HS-27A (cell line): ENCODE results near the gene LRCH4.

Experiments
- DNase-seq: peaks from one replicate; pipeline ENCODE4 v3.0.0-alpha.2; 2012; ENCODE audit warnings: low read depth, missing footprints

Gene LRCH4

GRCh38 chr7:100582041-100582579 lies 3.8 kb downstream of the LRCH4 start:
- DNase-seq, result no peak

- DNase-seq, result no peak
Observed at GRCh38 chr7:100580466-100581283, 5.3 kb downstream of the LRCH4 start.

- DNase-seq, result no peak
Observed at GRCh38 chr7:100578246-100579183, 7.4 kb downstream of the LRCH4 start.

- DNase-seq, result no peak
Observed at GRCh38 chr7:100577507-100577906, 8.4 kb downstream of the LRCH4 start.

GRCh38 chr7:100577103-100577502 lies 8.8 kb downstream of the LRCH4 start:
- DNase-seq, result no peak

GRCh38 chr7:100576384-100576993 lies 9.4 kb downstream of the LRCH4 start:
- no peak for DNase-seq

- DNase-seq, result no peak
Observed at GRCh38 chr7:100575746-100576383, 10.1 kb downstream of the LRCH4 start.

GRCh38 chr7:100575206-100575631 lies 10.7 kb downstream of the LRCH4 start:
- DNase-seq, result no peak

GRCh38 chr7:100574362-100575205 lies 11.3 kb downstream of the LRCH4 start:
- DNase-seq, result no peak

- DNase-seq, result no peak
Observed at GRCh38 chr7:100573691-100574361, 12.1 kb downstream of the LRCH4 start, which contains the start of gene SAP25. Gene SAP25, minus strand, starts transcription at chr7:100573900. Its CDS starts 158 bp downstream, at chr7:100573742.

- DNase-seq, result no peak
Observed at GRCh38 chr7:100572949-100573675, 12.8 kb downstream of the LRCH4 start.

GRCh38 chr7:100572281-100572948 lies 13.5 kb downstream of the LRCH4 start:
- no peak for DNase-seq

GRCh38 chr7:100571829-100572116 lies 14.2 kb downstream of the LRCH4 start:
- DNase-seq, result no peak

GRCh38 chr7:100570954-100571828 lies 14.7 kb downstream of the LRCH4 start:
- DNase-seq, result no peak

- no peak for DNase-seq
Observed at GRCh38 chr7:100568896-100569844, 16.8 kb downstream of the LRCH4 start.

- DNase-seq, result no peak
Observed at GRCh38 chr7:100568176-100568895, 17.6 kb downstream of the LRCH4 start.
